BE2C (cell line): ENCODE data around the gene PARD3.

Experiments used
- DNase-seq: peaks from one replicate; pipeline ENCODE4 v3.0.0-alpha.2; 2020
- H3K27me3 ChIP-seq: fragments of 250-450 bp; sonication (Bioruptor Pico); 2 replicates; pipeline ENCODE4 v1.5.1; 2020; ENCODE audit warnings: mild to moderate bottlenecking
- H3K36me3 ChIP-seq: fragments of 250-450 bp; sonication (Bioruptor Pico); 2 replicates; pipeline ENCODE4 v1.5.1; 2020; ENCODE audit warnings: mild to moderate bottlenecking
- H3K4me1 ChIP-seq: fragments of 250-450 bp; sonication (Bioruptor Pico); 2 replicates; pipeline ENCODE4 v1.5.1; 2020
- H3K4me3 ChIP-seq: 2 replicates; pipeline ENCODE4 v1.5.1; 2011; ENCODE audit warnings: low read depth, low read length
- H3K9me3 ChIP-seq: fragments of 250-450 bp; sonication (Bioruptor Pico); 2 replicates; pipeline ENCODE4 v1.5.1; 2020
- CTCF ChIP-seq: IDR thresholded peaks from 2 replicates; pipeline ENCODE4 v1.5.1; 2012; ENCODE audit warnings: mild to moderate bottlenecking, low read depth, low read length

The PARD3 gene

GRCh38 chr10:34061841-34062240 lies 753.3 kb downstream of the PARD3 start:
- Histone ChIP-seq H3K9me3 (no peaks in the 10 kb centered on the region), H3K27me3 (no peaks in the 10 kb centered on the region), H3K4me1 (no peaks in the 10 kb centered on the region), H3K36me3 (no peaks in the 10 kb centered on the region), H3K4me3 (no peak overlapping the region)
- TF ChIP-seq CTCF: no peak
- DNase-seq: no peak
